H1 (cell line): ENCODE measurements around the gene SELPLG. TPM values are rescaled to one million over a fixed set of nuclear protein-coding genes. Genes with fewer than 3 reads are reported as not detected.

Experiments
- ATF3 ChIP-seq: IDR thresholded peaks from 2 replicates; pipeline ENCODE4 v1.6.1; 2011; ENCODE audit warnings: low read depth, mild to moderate bottlenecking, low read length; ENCODE audit not compliant: insufficient read depth
- CBX8 ChIP-seq: fragments of 300-800, 300-1000 bp; sonication (generic); IDR thresholded peaks from 2 replicates; pipeline ENCODE4 v1.7.1; 2016; ENCODE audit warnings: low read depth, low read length, borderline replicate concordance
- GABPA ChIP-seq: IDR thresholded peaks from 2 replicates; pipeline ENCODE4 v1.6.1; 2011; ENCODE audit warnings: mild to moderate bottlenecking, low read length, moderate library complexity, borderline replicate concordance; ENCODE audit not compliant: insufficient read depth
- HDAC2 ChIP-seq, 2 experiments: fragments of 300-600 bp in 1 of 2; sonication (generic) in 1 of 2; IDR thresholded peaks; 2 replicates each; pipeline ENCODE4 v1.6.1; 2011 to 2012; ENCODE audit warnings: low read depth in 2 of 2, low read length in 2 of 2, mild to moderate bottlenecking in 2 of 2, moderate library complexity in 2 of 2, borderline replicate concordance in 1 of 2, inconsistent platforms in 1 of 2
- HDAC6 ChIP-seq: IDR thresholded peaks from one replicate; pipeline ENCODE4 v1.7.1; 2012; ENCODE audit warnings: low read depth, mild to moderate bottlenecking, inconsistent platforms, low read length, moderate library complexity
- KDM1A ChIP-seq: fragments of 200-600, 300-600 bp; sonication (generic); IDR thresholded peaks from 2 replicates; pipeline ENCODE4 v1.7.1; 2016; ENCODE audit warnings: mild to moderate bottlenecking, low read length, borderline replicate concordance
- SP2 ChIP-seq: IDR thresholded peaks from 2 replicates; pipeline ENCODE4 v1.6.1; 2012; ENCODE audit warnings: mild to moderate bottlenecking, low read length, inconsistent platforms
- polyA plus RNA-seq, 7 experiments: library from polyadenylated mRNA; depleted of rRNA in 3 of 7; stranded (reverse) in 5 of 7; unstranded in 2 of 7; fragments of >200 nt in 5 of 7; fragments of 200-250 nt in 2 of 7; gene quantifications; 1 replicate in 5 of 7; 2 replicates in 1 of 7; 4 replicates in 1 of 7; pipeline versions ENCODE4 v1.2.1 to v1.2.3, GENCODE V29; 2011 to 2013; ENCODE audit warnings: missing spikeins in 2 of 7, mixed read lengths in 2 of 7
- total RNA-seq: library from RNA; stranded (reverse); fragmentation: NEBNext Ultra II Directional; extraction: Animal tissue kit (Norgen Biotek cat#: 25700); gene quantifications from 2 replicates; pipeline ENCODE4 v1.2.1, GENCODE V29; 2021
- TF ChIP-seq, protein P1 (sequence below), 3 experiments: IDR thresholded peaks; 1 replicate in 2 of 3; 2 replicates in 1 of 3; pipeline versions ENCODE4 v1.5.1 to v1.6.1; 2011; ENCODE audit warnings: low read length in 3 of 3, mild to moderate bottlenecking in 3 of 3, inconsistent platforms in 2 of 3, low read depth in 1 of 3, moderate library complexity in 1 of 3; ENCODE audit not compliant: insufficient read depth in 1 of 3; ENCODE audit errors: control extremely low read depth in 1 of 3

The SELPLG gene
- total and polyA plus RNA-seq, 2 of the 8 experiments (the other 6 are each of a cell fraction or from before 2014, with no cell fraction given) = 0.18 TPM; not detected in 1

DNA sequence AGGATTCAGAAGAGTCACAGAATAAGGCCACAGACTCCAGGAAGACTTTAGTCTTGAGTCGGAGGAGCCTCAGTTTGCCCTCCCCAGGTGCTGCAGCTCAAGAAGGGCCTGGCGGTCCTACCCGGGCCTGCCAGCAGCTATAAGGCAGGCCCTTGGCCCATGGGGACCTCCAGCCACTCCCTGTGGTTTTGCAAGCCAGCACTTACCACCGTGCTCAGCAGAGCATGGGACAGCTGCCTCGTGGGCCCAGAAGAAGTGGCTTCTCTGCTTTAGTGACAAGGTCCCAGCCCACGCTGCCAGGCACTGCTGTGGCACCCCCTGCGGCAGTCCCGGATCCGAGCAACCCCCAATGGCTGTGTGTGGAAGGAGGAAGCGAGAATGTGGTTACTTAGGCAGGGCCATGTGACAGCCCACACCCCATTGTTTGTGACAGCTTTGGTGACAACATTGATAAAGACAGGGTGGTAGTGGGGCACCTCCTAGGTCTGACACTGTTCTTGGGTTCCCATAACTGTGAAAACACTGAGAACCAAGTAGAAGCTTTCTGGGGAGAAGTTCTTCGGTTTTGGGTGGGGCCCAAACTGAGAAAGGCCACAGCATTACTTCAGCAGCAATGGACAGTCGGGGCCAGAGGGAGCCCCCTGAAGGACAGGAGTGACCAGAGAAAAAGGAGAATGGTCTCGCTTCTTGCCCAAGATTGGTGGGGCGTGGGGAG is at the start of gene SELPLG (continued):
- TF ChIP-seq SP2 = no peak
- TF ChIP-seq GABPA = no peak
- TF ChIP-seq CBX8 = no peak
- TF ChIP-seq HDAC6 = no peak
- TF ChIP-seq KDM1A = no peak
- no peak for TF ChIP-seq HDAC2 (IDR thresholded peaks at IDR 0.05; ENCODE audit: borderline replicate concordance in 1 of 2, low read depth in 2 of 2, low read length in 2 of 2)
- no peak for TF ChIP-seq ATF3
- TF ChIP-seq, protein P1, sequence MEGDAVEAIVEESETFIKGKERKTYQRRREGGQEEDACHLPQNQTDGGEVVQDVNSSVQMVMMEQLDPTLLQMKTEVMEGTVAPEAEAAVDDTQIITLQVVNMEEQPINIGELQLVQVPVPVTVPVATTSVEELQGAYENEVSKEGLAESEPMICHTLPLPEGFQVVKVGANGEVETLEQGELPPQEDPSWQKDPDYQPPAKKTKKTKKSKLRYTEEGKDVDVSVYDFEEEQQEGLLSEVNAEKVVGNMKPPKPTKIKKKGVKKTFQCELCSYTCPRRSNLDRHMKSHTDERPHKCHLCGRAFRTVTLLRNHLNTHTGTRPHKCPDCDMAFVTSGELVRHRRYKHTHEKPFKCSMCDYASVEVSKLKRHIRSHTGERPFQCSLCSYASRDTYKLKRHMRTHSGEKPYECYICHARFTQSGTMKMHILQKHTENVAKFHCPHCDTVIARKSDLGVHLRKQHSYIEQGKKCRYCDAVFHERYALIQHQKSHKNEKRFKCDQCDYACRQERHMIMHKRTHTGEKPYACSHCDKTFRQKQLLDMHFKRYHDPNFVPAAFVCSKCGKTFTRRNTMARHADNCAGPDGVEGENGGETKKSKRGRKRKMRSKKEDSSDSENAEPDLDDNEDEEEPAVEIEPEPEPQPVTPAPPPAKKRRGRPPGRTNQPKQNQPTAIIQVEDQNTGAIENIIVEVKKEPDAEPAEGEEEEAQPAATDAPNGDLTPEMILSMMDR (IDR thresholded peaks at IDR 0.05; ENCODE audit: control extremely low read depth in 1 of 3, insufficient read depth in 1 of 3, low read depth in 1 of 3, low read length in 3 of 3) = no peak
